ENCODE data around the gene NEUROD6. TPM values are rescaled to one million over a fixed set of nuclear protein-coding genes. Genes with fewer than 3 reads are reported as not detected.

Gene NEUROD6
- polyA plus RNA-seq, 1 donor from 2014 or later, result not detected

DNA sequence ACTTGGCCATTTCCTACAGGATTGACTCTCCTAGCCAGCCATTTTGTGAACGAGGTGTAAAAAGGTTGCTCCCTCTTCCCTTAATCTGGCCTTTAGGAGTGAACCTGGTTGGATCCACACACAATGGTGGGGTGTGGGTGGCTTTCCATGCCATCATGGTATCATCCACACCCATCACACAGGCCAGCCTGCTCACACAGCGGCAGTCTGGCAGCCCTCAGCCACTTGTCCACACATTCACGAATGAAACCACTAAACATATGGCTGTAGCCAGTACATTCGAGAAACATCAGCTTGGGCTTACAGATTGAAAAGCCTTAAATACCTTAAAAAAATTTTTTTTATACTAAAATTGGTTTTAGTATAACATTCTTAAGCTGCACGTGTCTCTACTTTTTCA, 31.9 kb downstream of the NEUROD6 start:
- no peak for TF ChIP-seq RAD21 (conservative IDR thresholded peaks at IDR 0.05)
- TF ChIP-seq EZH2 (IDR thresholded peaks at IDR 0.05; ENCODE audit: borderline replicate concordance, insufficient read depth, low read length, poor library complexity, severe bottlenecking), result no peak
- TF ChIP-seq TAF1 (IDR thresholded peaks at IDR 0.05; ENCODE audit: low read depth), result no peak
- no peak for TF ChIP-seq MXI1 (conservative IDR thresholded peaks at IDR 0.05; ENCODE audit: poor library complexity, severe bottlenecking)
- TF ChIP-seq, protein P1, sequence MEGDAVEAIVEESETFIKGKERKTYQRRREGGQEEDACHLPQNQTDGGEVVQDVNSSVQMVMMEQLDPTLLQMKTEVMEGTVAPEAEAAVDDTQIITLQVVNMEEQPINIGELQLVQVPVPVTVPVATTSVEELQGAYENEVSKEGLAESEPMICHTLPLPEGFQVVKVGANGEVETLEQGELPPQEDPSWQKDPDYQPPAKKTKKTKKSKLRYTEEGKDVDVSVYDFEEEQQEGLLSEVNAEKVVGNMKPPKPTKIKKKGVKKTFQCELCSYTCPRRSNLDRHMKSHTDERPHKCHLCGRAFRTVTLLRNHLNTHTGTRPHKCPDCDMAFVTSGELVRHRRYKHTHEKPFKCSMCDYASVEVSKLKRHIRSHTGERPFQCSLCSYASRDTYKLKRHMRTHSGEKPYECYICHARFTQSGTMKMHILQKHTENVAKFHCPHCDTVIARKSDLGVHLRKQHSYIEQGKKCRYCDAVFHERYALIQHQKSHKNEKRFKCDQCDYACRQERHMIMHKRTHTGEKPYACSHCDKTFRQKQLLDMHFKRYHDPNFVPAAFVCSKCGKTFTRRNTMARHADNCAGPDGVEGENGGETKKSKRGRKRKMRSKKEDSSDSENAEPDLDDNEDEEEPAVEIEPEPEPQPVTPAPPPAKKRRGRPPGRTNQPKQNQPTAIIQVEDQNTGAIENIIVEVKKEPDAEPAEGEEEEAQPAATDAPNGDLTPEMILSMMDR (IDR thresholded peaks at IDR 0.05; ENCODE audit: poor library complexity, severe bottlenecking), result no peak
- TF ChIP-seq SMC3 (conservative IDR thresholded peaks at IDR 0.05; ENCODE audit: poor library complexity), result no peak
- TF ChIP-seq EP300 (conservative IDR thresholded peaks at IDR 0.05; ENCODE audit: poor library complexity, severe bottlenecking), result no peak
- TF ChIP-seq POLR2AphosphoS5 (IDR thresholded peaks at IDR 0.05), result no peak
- TF ChIP-seq, protein P2, sequence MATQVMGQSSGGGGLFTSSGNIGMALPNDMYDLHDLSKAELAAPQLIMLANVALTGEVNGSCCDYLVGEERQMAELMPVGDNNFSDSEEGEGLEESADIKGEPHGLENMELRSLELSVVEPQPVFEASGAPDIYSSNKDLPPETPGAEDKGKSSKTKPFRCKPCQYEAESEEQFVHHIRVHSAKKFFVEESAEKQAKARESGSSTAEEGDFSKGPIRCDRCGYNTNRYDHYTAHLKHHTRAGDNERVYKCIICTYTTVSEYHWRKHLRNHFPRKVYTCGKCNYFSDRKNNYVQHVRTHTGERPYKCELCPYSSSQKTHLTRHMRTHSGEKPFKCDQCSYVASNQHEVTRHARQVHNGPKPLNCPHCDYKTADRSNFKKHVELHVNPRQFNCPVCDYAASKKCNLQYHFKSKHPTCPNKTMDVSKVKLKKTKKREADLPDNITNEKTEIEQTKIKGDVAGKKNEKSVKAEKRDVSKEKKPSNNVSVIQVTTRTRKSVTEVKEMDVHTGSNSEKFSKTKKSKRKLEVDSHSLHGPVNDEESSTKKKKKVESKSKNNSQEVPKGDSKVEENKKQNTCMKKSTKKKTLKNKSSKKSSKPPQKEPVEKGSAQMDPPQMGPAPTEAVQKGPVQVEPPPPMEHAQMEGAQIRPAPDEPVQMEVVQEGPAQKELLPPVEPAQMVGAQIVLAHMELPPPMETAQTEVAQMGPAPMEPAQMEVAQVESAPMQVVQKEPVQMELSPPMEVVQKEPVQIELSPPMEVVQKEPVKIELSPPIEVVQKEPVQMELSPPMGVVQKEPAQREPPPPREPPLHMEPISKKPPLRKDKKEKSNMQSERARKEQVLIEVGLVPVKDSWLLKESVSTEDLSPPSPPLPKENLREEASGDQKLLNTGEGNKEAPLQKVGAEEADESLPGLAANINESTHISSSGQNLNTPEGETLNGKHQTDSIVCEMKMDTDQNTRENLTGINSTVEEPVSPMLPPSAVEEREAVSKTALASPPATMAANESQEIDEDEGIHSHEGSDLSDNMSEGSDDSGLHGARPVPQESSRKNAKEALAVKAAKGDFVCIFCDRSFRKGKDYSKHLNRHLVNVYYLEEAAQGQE (IDR thresholded peaks at IDR 0.05; ENCODE audit: borderline replicate concordance), result no peak
- Histone ChIP-seq H3K4me2 (ENCODE audit: low read length) (no peak overlapping the region), H4K20me1 (ENCODE audit: insufficient read depth) (no peaks in the 10 kb centered on the region), H3K27ac (ENCODE audit: low read length) (no peak overlapping the region), H3K9me2 (ENCODE audit: insufficient read depth, low read length) (no peaks in the 10 kb centered on the region), H3K4me3 (ENCODE audit: low read length) (no peak overlapping the region), H3K79me2 (replicated peaks; ENCODE audit: insufficient read depth, low read length) (no peaks in the 10 kb centered on the region), H3F3A (ENCODE audit: insufficient read depth, low read length, poor library complexity, severe bottlenecking) (no peaks in the 10 kb centered on the region), H3K36me3 (ENCODE audit: insufficient read depth, low read length) (no peaks in the 10 kb centered on the region), H3K27me3 (ENCODE audit: insufficient read depth, low read depth, low read length) (no peaks in the 10 kb centered on the region), H2AFZ (ENCODE audit: low read depth, low read length) (no peak overlapping the region), H3K9ac (ENCODE audit: low read length) (no peak overlapping the region), H3K9me3 (ENCODE audit: low read length) (no peaks in the 10 kb centered on the region)

DNA sequence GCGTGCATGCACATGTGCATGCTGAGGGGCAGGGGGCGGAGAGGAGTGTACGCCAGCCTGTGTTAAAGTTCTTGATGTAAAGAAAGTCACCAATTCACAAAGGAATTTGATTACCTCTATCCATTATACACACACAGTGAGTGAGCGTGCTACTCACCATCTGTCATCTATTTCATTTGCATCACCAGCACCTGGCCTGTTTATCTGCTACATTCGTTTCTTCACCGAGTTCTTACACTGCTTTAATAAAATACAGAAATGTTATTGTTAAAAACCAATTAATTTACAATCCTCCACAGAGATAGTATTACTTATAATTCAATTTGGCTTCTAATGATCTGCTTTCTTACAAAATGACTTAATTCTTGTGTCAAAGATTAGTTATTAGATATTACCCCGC, 32.6 kb downstream of the NEUROD6 start:
- H3K4me3 ChIP-seq (ENCODE audit: low read length), result no peak overlapping the region
- H4K20me1 ChIP-seq (ENCODE audit: insufficient read depth), result no peaks in the 10 kb centered on the region
- no peak overlapping the region for H3K4me2 ChIP-seq (ENCODE audit: low read length)
- no peak overlapping the region for H3K27ac ChIP-seq (ENCODE audit: low read length)
- no peaks in the 10 kb centered on the region for H3K27me3 ChIP-seq (ENCODE audit: insufficient read depth, low read depth, low read length)
- H3K9me2 ChIP-seq (ENCODE audit: insufficient read depth, low read length), result no peaks in the 10 kb centered on the region
- no peaks in the 10 kb centered on the region for H3K36me3 ChIP-seq (ENCODE audit: insufficient read depth, low read length)
- no peak overlapping the region for H2AFZ ChIP-seq (ENCODE audit: low read depth, low read length)
- H3K9me3 ChIP-seq (ENCODE audit: low read length), result no peaks in the 10 kb centered on the region
- no peak overlapping the region for H3K9ac ChIP-seq (ENCODE audit: low read length)
- no peaks in the 10 kb centered on the region for H3K79me2 ChIP-seq (replicated peaks; ENCODE audit: insufficient read depth, low read length)
- H3F3A ChIP-seq (ENCODE audit: insufficient read depth, low read length, poor library complexity, severe bottlenecking), result no peaks in the 10 kb centered on the region
- TF ChIP-seq, protein P1 (IDR thresholded peaks at IDR 0.05; ENCODE audit: poor library complexity, severe bottlenecking), result no peak
- TF ChIP-seq EP300 (conservative IDR thresholded peaks at IDR 0.05; ENCODE audit: poor library complexity, severe bottlenecking), result no peak
- TF ChIP-seq SMC3 (conservative IDR thresholded peaks at IDR 0.05; ENCODE audit: poor library complexity), result no peak
- TF ChIP-seq POLR2AphosphoS5 (IDR thresholded peaks at IDR 0.05), result no peak
- no peak for TF ChIP-seq TAF1 (IDR thresholded peaks at IDR 0.05; ENCODE audit: low read depth)
- TF ChIP-seq, protein P2 (IDR thresholded peaks at IDR 0.05; ENCODE audit: borderline replicate concordance), result no peak
- no peak for TF ChIP-seq MXI1 (conservative IDR thresholded peaks at IDR 0.05; ENCODE audit: poor library complexity, severe bottlenecking)
- no peak for TF ChIP-seq EZH2 (IDR thresholded peaks at IDR 0.05; ENCODE audit: borderline replicate concordance, insufficient read depth, low read length, poor library complexity, severe bottlenecking)
- TF ChIP-seq RAD21 (conservative IDR thresholded peaks at IDR 0.05), result no peak
